Caco-2 (cell line): ENCODE results near the gene ZNF821. TPM values are rescaled to one million over a fixed set of nuclear protein-coding genes. Genes with fewer than 3 reads are reported as not detected.

Experiments
- BruUV-seq: library from RNA; stranded (reverse); fragments of 400-500 nt; replicated peaks from 2 replicates; lab custom pipeline; 2021; lab: Mats Ljungman, UMichigan
- CTCF ChIA-PET: fragments of 300-600 bp; sonication (Branson Sonifier 250); formaldehyde crosslinking; loops from one replicate; lab custom pipeline; 2022; ENCODE audit warnings: antibody characterized with exemption; lab: Charles Lee
- POLR2A ChIA-PET: fragments of 300-600 bp; sonication (Branson Sonifier 250); formaldehyde crosslinking; loops from one replicate; lab custom pipeline; 2022; ENCODE audit warnings: antibody characterized with exemption; lab: Charles Lee
- DNase-seq, 2 experiments: peaks; one replicate each; pipeline versions ENCODE4 v3.0.0 to v3.0.0-alpha.2; 2020 to 2022
- H3K27me3 ChIP-seq: replicated peaks from 2 replicates; pipeline ENCODE4 v1.6.0; 2011; ENCODE audit warnings: low read length; ENCODE audit not compliant: control insufficient read depth, insufficient read depth
- H3K36me3 ChIP-seq: 2 replicates; pipeline ENCODE4 v1.5.1; 2011; ENCODE audit warnings: low read length; ENCODE audit not compliant: control insufficient read depth, insufficient read depth
- H3K4me1 ChIP-seq: fragments of 250-450 bp; sonication (Bioruptor Pico); 2 replicates; pipeline ENCODE4 v1.5.1; 2020; ENCODE audit warnings: mild to moderate bottlenecking
- H3K4me3 ChIP-seq: 2 replicates; pipeline ENCODE4 v1.5.1; 2011; ENCODE audit warnings: low read depth, mild to moderate bottlenecking, control low read depth, low read length
- H3K9me3 ChIP-seq: fragments of 250-450 bp; sonication (Bioruptor Pico); 2 replicates; pipeline ENCODE4 v1.5.1; 2020; ENCODE audit warnings: mild to moderate bottlenecking, moderate library complexity
- H3K27ac Mint-ChIP-seq: one replicate; pipeline ENCODE4 v1.8.0; 2022; ENCODE audit warnings: mixed read lengths; ENCODE audit not compliant: unreplicated experiment
- H3K27me3 Mint-ChIP-seq: one replicate; pipeline ENCODE4 v1.8.0; 2022; ENCODE audit warnings: mixed read lengths; ENCODE audit not compliant: insufficient read depth, unreplicated experiment
- H3K36me3 Mint-ChIP-seq: one replicate; pipeline ENCODE4 v1.8.0; 2022; ENCODE audit warnings: mild to moderate bottlenecking, mixed read lengths; ENCODE audit not compliant: insufficient read depth, unreplicated experiment
- H3K4me1 Mint-ChIP-seq: one replicate; pipeline ENCODE4 v1.8.0; 2022; ENCODE audit warnings: low read depth, mixed read lengths; ENCODE audit not compliant: unreplicated experiment
- H3K4me3 Mint-ChIP-seq: one replicate; pipeline ENCODE4 v1.8.0; 2022; ENCODE audit warnings: mild to moderate bottlenecking, moderate library complexity, mixed read lengths; ENCODE audit not compliant: unreplicated experiment
- H3K9me3 Mint-ChIP-seq: one replicate; pipeline ENCODE4 v1.8.0; 2022; ENCODE audit warnings: mixed read lengths; ENCODE audit not compliant: unreplicated experiment
- intact Hi-C: fragments of 100-400 bp; cut with micrococcal nuclease; formaldehyde crosslinking; loops from one replicate; pipeline ENCODE4 v1.10.0; 2022; ENCODE audit not compliant: unreplicated experiment
- total RNA-seq: library from RNA; stranded (reverse); gene quantifications from 2 replicates; pipeline ENCODE4 v1.2.3, GENCODE V29; 2022
- TF ChIP-seq, protein P1 (sequence below), 2 experiments: fragments of 200-600 bp in 1 of 2; IDR thresholded peaks; 1 replicate in 1 of 2; 2 replicates in 1 of 2; pipeline versions ENCODE4 v1.5.1 to v1.8.0; 2011 to 2022; ENCODE audit warnings: antibody characterized with exemption in 1 of 2, control low read depth in 1 of 2, inconsistent platforms in 1 of 2, low read depth in 1 of 2, low read length in 1 of 2, mild to moderate bottlenecking in 1 of 2, moderate library complexity in 1 of 2; ENCODE audit not compliant: insufficient read depth in 1 of 2, severe bottlenecking in 1 of 2, unreplicated experiment in 1 of 2

Gene ZNF821
- total RNA-seq, 1 experiment from 2014 or later, result 16.9 TPM

DNA sequence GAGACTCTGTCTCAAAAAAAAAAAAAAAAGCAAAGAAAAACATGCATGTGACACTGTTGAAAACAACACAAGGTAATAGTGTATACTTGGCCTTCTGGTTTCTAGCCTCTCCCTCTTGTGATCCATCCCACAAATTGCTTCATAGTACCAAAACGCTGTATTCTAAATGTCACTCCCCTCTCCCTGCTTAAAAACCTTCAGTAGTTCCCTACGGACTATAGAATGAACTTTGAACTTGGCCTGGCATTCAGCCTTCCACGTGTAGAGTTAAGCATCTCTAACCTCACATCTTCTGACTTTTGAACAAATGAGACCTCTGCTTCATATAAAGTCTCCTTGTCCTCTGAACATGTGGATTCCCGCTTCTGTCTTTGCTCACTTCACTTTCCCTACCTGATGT is 5.1 kb downstream of the ZNF821 start:
- BruUV-seq, result no TSS peak
- Mint-ChIP-seq H3K36me3 (peaks cover 24% of the 10 kb centered on the region), H3K4me1 (peaks cover 15% of the 10 kb centered on the region), H3K4me3 (no peak overlapping the region), H3K9me3 (no peaks in the 10 kb centered on the region), H3K27ac (no peak overlapping the region), H3K27me3 (no peaks in the 10 kb centered on the region)
- no peak for DNase-seq
- Histone ChIP-seq H3K36me3 (no peaks in the 10 kb centered on the region; the same call in 1 of the 2 replicates), H3K27me3 (no peaks in the 10 kb centered on the region), H3K9me3 (no peaks in the 10 kb centered on the region), H3K4me3 (no peak overlapping the region), H3K4me1 (peaks cover 5% of the 10 kb centered on the region; the same call in 1 of the 2 replicates)
- CTCF ChIA-PET, result no interaction called here
- POLR2A ChIA-PET, result no interaction called here
- TF ChIP-seq, protein P1, sequence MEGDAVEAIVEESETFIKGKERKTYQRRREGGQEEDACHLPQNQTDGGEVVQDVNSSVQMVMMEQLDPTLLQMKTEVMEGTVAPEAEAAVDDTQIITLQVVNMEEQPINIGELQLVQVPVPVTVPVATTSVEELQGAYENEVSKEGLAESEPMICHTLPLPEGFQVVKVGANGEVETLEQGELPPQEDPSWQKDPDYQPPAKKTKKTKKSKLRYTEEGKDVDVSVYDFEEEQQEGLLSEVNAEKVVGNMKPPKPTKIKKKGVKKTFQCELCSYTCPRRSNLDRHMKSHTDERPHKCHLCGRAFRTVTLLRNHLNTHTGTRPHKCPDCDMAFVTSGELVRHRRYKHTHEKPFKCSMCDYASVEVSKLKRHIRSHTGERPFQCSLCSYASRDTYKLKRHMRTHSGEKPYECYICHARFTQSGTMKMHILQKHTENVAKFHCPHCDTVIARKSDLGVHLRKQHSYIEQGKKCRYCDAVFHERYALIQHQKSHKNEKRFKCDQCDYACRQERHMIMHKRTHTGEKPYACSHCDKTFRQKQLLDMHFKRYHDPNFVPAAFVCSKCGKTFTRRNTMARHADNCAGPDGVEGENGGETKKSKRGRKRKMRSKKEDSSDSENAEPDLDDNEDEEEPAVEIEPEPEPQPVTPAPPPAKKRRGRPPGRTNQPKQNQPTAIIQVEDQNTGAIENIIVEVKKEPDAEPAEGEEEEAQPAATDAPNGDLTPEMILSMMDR (IDR thresholded peaks at IDR 0.05; ENCODE audit: insufficient read depth in 1 of 2, low read depth in 1 of 2, low read length in 1 of 2, severe bottlenecking in 1 of 2, unreplicated experiment in 1 of 2), result no peak
- intact Hi-C loops, result no loop called here

DNA sequence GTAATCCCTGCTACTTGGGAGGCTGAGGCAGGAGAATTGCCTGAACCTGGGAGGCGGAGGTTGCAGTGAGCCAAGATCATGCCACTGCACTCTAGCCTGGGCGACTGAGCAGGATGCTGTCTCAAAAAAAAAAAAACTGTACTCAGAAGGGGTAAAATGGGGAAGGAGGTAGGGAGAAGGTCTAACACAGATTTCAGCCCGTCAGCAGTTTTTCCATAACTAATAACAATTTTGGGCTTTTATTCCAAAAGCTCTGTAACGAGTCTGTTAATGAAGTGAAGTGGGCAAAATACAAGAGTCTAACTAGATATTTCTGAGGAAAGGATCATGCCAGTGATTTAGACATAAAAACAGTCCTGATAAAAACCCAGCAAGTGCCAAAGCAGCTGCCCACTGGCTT is 10.8 kb downstream of the ZNF821 start:
- POLR2A ChIA-PET, result no interaction called here
- CTCF ChIA-PET, result no interaction called here
- no peak overlapping the region for H3K4me3 Mint-ChIP-seq
- H3K9me3 Mint-ChIP-seq, result no peaks in the 10 kb centered on the region
- intact Hi-C loops, result no loop called here
- H3K4me3 ChIP-seq, result no peak overlapping the region
- H3K4me1 ChIP-seq, result no peaks in the 10 kb centered on the region
- H3K36me3 Mint-ChIP-seq, result peaks cover 14% of the 10 kb centered on the region
- no peak overlapping the region for H3K27ac Mint-ChIP-seq
- no peaks in the 10 kb centered on the region for H3K27me3 Mint-ChIP-seq
- no TSS peak for BruUV-seq
- H3K4me1 Mint-ChIP-seq, result no peaks in the 10 kb centered on the region
- no peaks in the 10 kb centered on the region for H3K9me3 ChIP-seq
- no peaks in the 10 kb centered on the region; the same call in 1 of the 2 replicates for H3K36me3 ChIP-seq
- TF ChIP-seq, protein P1 (IDR thresholded peaks at IDR 0.05; ENCODE audit: insufficient read depth in 1 of 2, low read depth in 1 of 2, low read length in 1 of 2, severe bottlenecking in 1 of 2, unreplicated experiment in 1 of 2), result no peak
- DNase-seq, result no peak
- H3K27me3 ChIP-seq, result no peaks in the 10 kb centered on the region

DNA sequence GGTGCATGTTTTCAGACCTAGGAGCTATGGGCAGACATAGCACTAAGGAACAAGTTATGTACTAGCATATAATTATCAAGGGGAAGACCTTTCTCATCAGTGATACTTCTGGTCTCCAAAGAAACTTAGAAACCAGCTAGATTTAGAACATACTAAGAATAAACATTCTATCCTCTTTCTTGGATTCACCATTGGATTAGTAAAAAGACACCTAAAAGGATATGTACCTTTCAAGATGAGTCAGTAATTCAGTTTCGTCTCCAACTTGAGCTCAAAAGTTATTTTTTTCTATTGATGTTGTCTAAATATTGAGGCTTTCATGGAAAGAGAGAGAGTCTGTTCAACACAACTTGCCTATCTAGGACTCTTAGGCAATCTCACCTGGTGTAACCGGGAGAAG is 13.2 kb downstream of the ZNF821 start:
- Mint-ChIP-seq H3K27ac (no peak overlapping the region), H3K4me1 (no peaks in the 10 kb centered on the region), H3K36me3 (peaks cover 8% of the 10 kb centered on the region), H3K9me3 (no peaks in the 10 kb centered on the region), H3K4me3 (no peak overlapping the region), H3K27me3 (no peaks in the 10 kb centered on the region)
- no peaks in the 10 kb centered on the region for H3K27me3 ChIP-seq
- H3K4me3 ChIP-seq, result no peak overlapping the region
- CTCF ChIA-PET, result no interaction called here
- no TSS peak for BruUV-seq
- no peaks in the 10 kb centered on the region for H3K9me3 ChIP-seq
- intact Hi-C loops, result no loop called here
- POLR2A ChIA-PET, result no interaction called here
- no peaks in the 10 kb centered on the region; the same call in none of the 2 replicates for H3K36me3 ChIP-seq
- TF ChIP-seq, protein P1 (IDR thresholded peaks at IDR 0.05; ENCODE audit: insufficient read depth in 1 of 2, low read depth in 1 of 2, low read length in 1 of 2, severe bottlenecking in 1 of 2, unreplicated experiment in 1 of 2), result no peak
- DNase-seq, result no peak
- no peaks in the 10 kb centered on the region for H3K4me1 ChIP-seq
